Stomach smooth muscle (tissue), 2 donors: ENCODE results near the gene OR51D1.
A peak's percentile ranks its signal among the peaks of the same experiment; 100 is the strongest.

Source experiments
- H3K27ac ChIP-seq: one replicate; pipeline ENCODE4 v1.7.0; 2013; ENCODE audit warnings: mild to moderate bottlenecking, low read length, inconsistent platforms
- H3K27me3 ChIP-seq, 2 donors: one replicate each; pipeline ENCODE4 v1.7.0; 2013; ENCODE audit warnings: low read length in 2 of 2; ENCODE audit not compliant: insufficient read depth in 2 of 2, control insufficient read depth in 1 of 2
- H3K36me3 ChIP-seq, 2 donors: one replicate each; pipeline ENCODE4 v1.7.0; 2013; ENCODE audit warnings: low read length in 2 of 2; ENCODE audit not compliant: control insufficient read depth in 2 of 2, insufficient read depth in 2 of 2
- H3K4me1 ChIP-seq: one replicate; pipeline ENCODE4 v1.7.0; 2013; ENCODE audit warnings: low read length; ENCODE audit not compliant: control insufficient read depth, insufficient read depth
- H3K4me3 ChIP-seq, 2 donors: one replicate each; pipeline ENCODE4 v1.7.0; 2013; ENCODE audit warnings: low read length in 2 of 2
- H3K9ac ChIP-seq, 2 donors: one replicate each; pipeline ENCODE4 v1.7.0; 2013; ENCODE audit warnings: low read length in 2 of 2, mild to moderate bottlenecking in 1 of 2
- H3K9me3 ChIP-seq, 2 donors: one replicate each; pipeline ENCODE4 v1.7.0; 2013; ENCODE audit warnings: low read length in 2 of 2; ENCODE audit not compliant: control insufficient read depth in 2 of 2
- donor health status: healthy.
- donor health status: Pancreatic carcinoma.

The OR51D1 gene, protein sequence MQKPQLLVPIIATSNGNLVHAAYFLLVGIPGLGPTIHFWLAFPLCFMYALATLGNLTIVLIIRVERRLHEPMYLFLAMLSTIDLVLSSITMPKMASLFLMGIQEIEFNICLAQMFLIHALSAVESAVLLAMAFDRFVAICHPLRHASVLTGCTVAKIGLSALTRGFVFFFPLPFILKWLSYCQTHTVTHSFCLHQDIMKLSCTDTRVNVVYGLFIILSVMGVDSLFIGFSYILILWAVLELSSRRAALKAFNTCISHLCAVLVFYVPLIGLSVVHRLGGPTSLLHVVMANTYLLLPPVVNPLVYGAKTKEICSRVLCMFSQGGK

DNA sequence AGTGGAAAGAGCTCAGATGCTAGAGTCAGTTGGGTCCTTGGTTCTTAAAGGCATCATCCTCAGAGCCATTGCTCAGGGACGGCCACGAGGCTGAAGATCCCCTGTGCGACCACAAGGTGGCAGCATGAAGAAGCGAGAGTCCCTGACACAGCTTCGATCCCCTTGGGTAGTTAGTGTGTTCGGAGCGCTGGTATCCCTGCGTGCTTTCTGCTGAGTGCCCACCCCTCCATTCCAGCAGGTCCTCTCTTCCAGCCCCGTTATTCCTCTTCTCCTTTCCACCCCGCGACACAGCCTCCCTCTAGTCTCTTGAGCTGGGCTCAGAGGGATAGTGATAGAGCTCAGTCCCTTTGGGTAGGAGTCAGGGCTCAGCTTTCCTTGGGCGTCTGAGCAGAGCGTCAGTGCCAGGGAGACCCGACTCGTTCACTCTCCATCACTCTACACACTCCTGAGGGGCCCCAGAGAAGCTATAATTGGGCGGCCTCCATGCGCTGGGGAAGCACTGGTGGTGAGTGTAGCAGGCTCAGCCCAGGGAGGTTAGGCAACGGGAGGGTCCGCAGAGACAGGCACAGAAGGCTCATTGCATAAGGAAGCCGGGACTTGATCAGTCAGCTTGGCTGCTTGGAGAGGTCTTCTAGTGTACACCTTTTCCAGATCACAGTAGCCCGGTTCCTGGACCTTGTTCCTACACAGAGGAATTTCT lies at the start of gene OR51D1:
OR51D1 (plus strand) TSS at position 516 of the 700 bp plus-strand sequence. CDS start 2,314 bp downstream, outside the sequence.
- Histone ChIP-seq H3K27me3 (peaks cover 0 to 3% of the 10 kb centered on the region in 2 donors), H3K4me3 (peak within 1 kb of the TSS; percentile 70 to 73), H3K9ac (peak within 1 kb of the TSS in 1 of 2 donors; percentile 35), H3K4me1 (no peaks in the 10 kb centered on the region), H3K36me3 (no peaks in the 10 kb centered on the region), H3K27ac (no peak within 1 kb of the TSS), H3K9me3 (no peaks in the 10 kb centered on the region)

DNA sequence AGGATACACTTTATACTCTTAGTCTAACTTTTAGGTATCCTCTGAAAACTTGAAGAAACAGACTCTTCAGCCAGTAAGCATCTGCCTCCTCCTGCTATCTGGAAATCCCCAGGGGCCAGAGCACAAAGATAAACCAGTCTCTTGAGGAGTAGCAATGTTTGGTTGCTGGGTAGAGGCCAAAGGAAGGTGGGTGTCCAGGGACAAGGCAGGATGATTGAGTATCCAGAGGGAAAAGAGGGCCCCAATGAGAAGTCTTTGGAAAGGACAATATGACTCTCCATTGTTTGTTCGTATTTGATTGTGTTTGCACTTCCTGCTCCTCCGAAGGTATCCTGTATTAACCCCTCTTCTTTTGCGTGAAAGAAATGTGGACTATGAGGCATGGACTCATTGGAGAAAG lies 48.3 kb upstream of the OR51D1 start:
- Histone ChIP-seq H3K9me3 (no peaks in the 10 kb centered on the region), H3K4me1 (no peaks in the 10 kb centered on the region), H3K9ac (no peak overlapping the region), H3K4me3 (no peak overlapping the region), H3K36me3 (no peaks in the 10 kb centered on the region), H3K27ac (no peak overlapping the region), H3K27me3 (no peaks in the 10 kb centered on the region)

DNA sequence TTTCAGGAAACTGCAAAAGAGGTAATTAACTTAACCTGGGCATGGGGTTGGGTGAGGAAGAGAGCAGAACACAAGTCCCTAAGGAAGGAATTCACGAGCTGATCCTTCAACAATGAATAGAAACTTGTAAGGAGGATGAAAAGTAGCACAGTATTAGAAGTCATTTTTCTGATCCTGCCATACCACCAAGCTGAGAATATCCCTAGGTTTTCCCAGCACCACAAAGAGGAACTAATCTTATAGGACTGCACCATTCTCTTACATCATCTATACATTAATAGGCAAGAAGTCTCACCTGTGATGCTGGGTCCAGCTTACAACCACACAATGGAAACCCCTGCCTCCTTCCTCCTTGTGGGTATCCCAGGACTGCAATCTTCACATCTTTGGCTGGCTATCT lies 43.5 kb upstream of the OR51D1 start, which contains the start of gene OR52I1:
OR52I1 (plus strand) TSS at position 301 of the 400 bp plus-strand sequence; CDS start at position 301, 0 bp downstream.
- no peaks in the 10 kb centered on the region for H3K27me3 ChIP-seq
- H3K27ac ChIP-seq = no peak within 1 kb of the TSS
- peaks cover 5 to 6% of the 10 kb centered on the region in 2 donors for H3K36me3 ChIP-seq
- H3K9me3 ChIP-seq = no peaks in the 10 kb centered on the region
- no peak within 1 kb of the TSS for H3K4me3 ChIP-seq
- no peak within 1 kb of the TSS for H3K9ac ChIP-seq
- no peaks in the 10 kb centered on the region for H3K4me1 ChIP-seq

DNA sequence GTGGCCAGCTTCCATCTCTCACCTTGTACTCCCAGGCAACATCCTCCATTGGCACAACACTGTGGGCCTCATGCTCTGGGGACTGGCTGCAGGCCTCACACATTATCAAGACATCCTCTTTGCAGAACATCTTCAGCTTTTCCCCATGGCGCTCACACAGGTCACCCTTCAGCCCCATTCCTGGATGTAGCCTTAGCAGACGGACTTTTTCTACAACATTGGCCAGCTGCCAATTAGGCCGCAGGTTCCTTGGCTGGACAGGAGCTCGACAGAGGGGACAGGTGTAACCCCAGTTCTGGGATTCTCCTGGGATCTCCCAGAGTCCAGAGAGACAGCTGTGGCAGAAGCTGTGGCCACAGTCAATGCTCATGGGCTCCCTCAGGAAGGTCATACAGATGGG lies 32.2 kb upstream of the OR51D1 start:
- Histone ChIP-seq H3K27me3 (no peaks in the 10 kb centered on the region), H3K4me3 (no peak overlapping the region), H3K4me1 (peaks cover 12% of the 10 kb centered on the region), H3K27ac (no peak overlapping the region), H3K36me3 (peaks cover 31 to 38% of the 10 kb centered on the region in 2 donors), H3K9ac (no peak overlapping the region), H3K9me3 (no peaks in the 10 kb centered on the region)

DNA sequence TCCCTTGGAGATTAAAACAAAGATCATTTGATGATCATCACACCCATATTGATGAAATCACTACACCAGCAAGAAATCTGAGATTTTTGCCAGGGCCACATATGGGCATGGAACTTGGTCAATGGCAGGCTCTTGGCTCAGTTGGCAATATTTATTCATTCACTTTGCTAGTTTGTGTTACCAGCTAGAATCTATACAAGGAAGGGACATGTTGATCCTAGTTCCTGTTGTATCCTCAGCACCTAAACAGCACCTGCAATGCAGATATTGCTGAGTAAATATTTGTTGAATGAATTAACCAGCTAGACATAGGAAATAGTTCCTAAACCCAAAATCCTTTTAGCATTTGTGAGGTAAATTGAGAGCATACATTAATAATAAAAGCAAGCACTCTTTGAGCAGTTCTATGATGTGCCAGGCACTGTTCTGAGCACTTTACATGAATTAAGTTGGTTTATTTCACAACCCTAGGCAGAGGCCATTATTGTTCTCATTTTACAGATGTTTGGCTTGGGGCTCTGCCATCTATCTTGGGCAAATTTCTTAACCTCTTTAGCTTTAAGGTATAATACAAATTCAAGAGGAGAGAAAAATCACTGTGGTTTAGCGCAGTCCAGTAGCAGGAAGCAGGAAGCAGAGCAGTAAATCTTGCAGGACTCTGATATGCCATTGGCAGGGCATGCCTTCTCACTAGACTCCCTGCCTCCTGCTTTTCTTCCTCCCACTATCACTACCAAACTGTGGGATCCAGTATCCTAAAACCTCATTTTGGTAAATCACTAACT lies 30.9 kb upstream of the OR51D1 start:
- Histone ChIP-seq H3K4me3 (peak overlapping the region; percentile 81 to 84), H3K4me1 (peaks cover 12% of the 10 kb centered on the region), H3K27ac (no peak overlapping the region), H3K9ac (peak overlapping the region; percentile 7 to 85), H3K9me3 (no peaks in the 10 kb centered on the region), H3K36me3 (peaks cover 17 to 25% of the 10 kb centered on the region in 2 donors), H3K27me3 (no peaks in the 10 kb centered on the region)

DNA sequence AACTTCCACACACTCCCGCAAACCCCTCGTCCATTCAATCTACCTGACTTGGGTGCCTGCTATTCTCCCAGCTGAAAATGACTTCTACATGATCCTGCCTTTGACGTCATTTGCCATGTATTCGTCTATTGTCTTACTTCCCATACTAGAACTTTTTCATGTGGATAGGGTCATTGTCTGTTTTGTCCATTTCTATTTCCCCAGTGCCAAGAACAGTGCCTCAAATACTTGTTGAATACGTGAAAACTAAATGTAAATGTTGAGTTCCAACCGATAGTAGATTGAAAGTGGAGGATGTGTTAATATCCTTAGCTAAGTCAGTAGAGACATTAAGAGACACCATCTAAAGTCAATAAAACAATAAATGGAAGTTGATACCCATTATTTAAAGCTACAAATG lies 30.2 kb upstream of the OR51D1 start:
- Histone ChIP-seq H3K27me3 (no peaks in the 10 kb centered on the region), H3K4me3 (peak overlapping the region; percentile 81 to 84), H3K9ac (peak overlapping the region; percentile 85 to 93), H3K27ac (no peak overlapping the region), H3K4me1 (peaks cover 12% of the 10 kb centered on the region), H3K9me3 (no peaks in the 10 kb centered on the region), H3K36me3 (peaks cover 11 to 18% of the 10 kb centered on the region in 2 donors)

DNA sequence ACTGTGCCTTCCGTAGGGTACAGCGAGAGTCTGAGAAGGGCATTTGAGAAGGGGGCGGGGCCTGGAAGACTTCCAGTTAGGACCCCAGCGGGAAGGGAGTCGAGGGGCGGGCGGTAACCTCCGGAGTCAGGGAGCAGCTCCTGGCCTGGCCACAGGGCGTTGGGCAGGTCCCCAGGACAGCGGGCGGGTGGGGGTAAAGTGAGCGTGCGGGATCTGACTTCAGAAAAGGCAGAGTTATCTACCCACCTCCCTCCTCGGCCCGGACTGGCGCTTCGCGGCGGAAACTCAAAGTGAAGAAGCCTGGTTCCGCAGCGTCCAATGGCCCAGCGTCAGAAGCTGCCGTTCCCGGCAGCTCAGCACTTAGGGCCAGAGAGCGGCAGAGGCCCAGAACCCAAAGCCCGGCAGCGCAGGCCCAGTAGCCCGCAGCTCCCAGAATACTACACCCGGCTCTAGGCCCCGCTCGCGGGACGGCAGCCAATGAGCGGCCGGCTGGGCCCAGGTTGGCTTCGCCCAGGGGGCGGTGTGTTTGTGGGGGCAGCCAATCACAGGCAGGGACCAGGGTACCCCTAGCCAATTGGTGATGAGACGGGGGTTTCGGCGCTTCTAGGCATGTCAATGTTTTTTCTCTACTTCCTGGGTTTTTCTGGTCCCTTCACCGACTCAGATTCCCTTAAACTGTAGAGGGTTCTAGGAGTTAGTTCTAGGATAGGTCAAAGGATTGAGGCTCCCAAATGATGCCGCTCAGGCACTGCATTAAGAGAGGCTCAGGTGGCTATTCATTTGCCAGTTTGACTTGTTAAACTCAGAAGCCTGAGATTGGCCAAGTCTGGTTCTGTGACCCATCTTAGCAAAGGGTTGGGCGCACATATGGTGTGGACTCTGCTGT lies 29.3 kb upstream of the OR51D1 start, which contains the start of gene TRIM68:
TRIM68 (minus strand) TSS at position 451 of the 886 bp plus-strand sequence. CDS start 2,727 bp downstream, outside the sequence.
- peak within 1 kb of the TSS; percentile 85 to 93 for H3K9ac ChIP-seq
- no peaks in the 10 kb centered on the region for H3K27me3 ChIP-seq
- no peaks in the 10 kb centered on the region for H3K9me3 ChIP-seq

DNA sequence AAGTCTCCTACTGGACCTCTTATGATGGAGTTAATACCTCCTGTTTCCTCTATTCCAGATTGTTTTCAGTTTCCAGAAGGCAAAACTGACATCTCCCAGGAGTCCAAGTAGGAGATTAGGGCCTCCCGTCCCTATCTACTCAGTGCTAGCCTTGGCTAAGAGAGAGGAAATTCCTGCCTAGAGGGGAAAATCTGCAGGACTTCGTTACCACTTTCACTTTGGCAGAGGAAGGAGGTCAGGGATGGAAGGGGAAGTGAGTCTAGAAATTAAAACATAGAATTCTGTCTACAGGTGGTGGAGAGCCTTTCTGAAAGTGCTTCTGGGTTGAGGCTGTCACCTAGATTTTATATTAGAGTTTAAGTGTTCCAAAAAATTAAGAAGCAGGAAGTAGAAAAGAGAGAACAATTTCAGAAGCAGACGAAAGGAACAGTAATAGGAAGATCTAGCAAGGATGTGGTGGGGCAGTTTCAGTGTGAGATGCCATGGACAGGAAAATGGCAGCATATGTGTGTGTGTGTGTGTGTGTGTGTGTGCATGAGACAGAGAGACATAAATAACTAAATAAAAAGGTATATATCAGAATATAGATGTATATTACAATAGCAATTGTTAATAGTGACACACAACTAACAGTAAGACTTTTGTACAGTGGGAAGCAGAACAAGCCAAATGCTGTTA lies 26.9 kb upstream of the OR51D1 start:
- peaks cover 12% of the 10 kb centered on the region for H3K4me1 ChIP-seq
- H3K9ac ChIP-seq = no peak overlapping the region
- H3K9me3 ChIP-seq = no peaks in the 10 kb centered on the region
- H3K36me3 ChIP-seq = no peaks in the 10 kb centered on the region
- H3K27me3 ChIP-seq = no peaks in the 10 kb centered on the region
- H3K27ac ChIP-seq = no peak overlapping the region
- H3K4me3 ChIP-seq = peak overlapping the region in 1 of 2 donors; percentile 47

More for the DNA sequence above, 29.3 kb upstream of the OR51D1 start, which contains the start of gene TRIM68:
- peaks cover 5 to 9% of the 10 kb centered on the region in 2 donors for H3K36me3 ChIP-seq
- peak within 1 kb of the TSS; percentile 81 to 84 for H3K4me3 ChIP-seq
- peak within 1 kb of the TSS; percentile 85 for H3K27ac ChIP-seq
- H3K4me1 ChIP-seq = peaks cover 12% of the 10 kb centered on the region

DNA sequence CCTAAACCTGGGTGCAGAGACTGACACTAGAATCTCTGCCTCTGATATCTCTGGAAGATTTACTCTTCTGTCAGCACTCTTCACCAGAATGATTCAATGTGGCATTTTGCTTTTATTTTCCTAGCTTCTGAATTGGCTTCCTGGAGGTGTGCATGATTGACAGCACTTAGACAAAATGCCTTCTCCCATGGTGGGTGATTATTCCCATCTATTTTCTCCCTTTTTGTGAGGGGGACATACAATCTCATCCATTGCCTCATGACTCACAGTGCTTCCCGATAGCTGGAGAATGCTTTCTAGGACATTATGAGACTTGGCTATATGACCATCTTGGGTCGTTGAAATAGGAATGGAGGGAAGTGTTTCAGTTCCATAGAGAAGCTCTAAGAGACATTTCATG lies 25.3 kb upstream of the OR51D1 start:
- no peaks in the 10 kb centered on the region for H3K36me3 ChIP-seq
- no peak overlapping the region for H3K4me3 ChIP-seq
- no peaks in the 10 kb centered on the region for H3K9me3 ChIP-seq
- no peak overlapping the region for H3K27ac ChIP-seq
- H3K27me3 ChIP-seq = no peaks in the 10 kb centered on the region
- H3K9ac ChIP-seq = no peak overlapping the region
- peaks cover 5% of the 10 kb centered on the region for H3K4me1 ChIP-seq
